GM12878 (cell line): ENCODE measurements around the gene ZNF519.

Source experiments
- CTCF ChIP-seq, 3 experiments: IDR thresholded peaks in 2 of 3; conservative IDR thresholded peaks in 1 of 3; 2 replicates each; pipeline ENCODE4 v1.5.1; 2011; ENCODE audit warnings: low read depth in 3 of 3, low read length in 3 of 3, mild to moderate bottlenecking in 3 of 3, control low read depth in 2 of 3, moderate library complexity in 2 of 3, inconsistent platforms in 1 of 3, mixed read lengths in 1 of 3; ENCODE audit not compliant: control insufficient read depth in 2 of 3, insufficient read depth in 1 of 3; ENCODE audit errors: extremely low read depth in 1 of 3
- EP300 ChIP-seq, 2 experiments: fragments of 150-350 bp in 1 of 2; IDR thresholded peaks; 2 replicates each; pipeline ENCODE4 v1.6.1; 2011 to 2012; ENCODE audit warnings: low read depth in 2 of 2, low read length in 2 of 2, borderline replicate concordance in 1 of 2, improper control_type of control experiment in 1 of 2, inconsistent platforms in 1 of 2; ENCODE audit not compliant: control insufficient read depth in 1 of 2
- PAX8 ChIP-seq: fragments of 450-650 bp; IDR thresholded peaks from 2 replicates; pipeline ENCODE4 v1.6.1; 2017; ENCODE audit warnings: mild to moderate bottlenecking, moderate library complexity
- SP1 ChIP-seq: IDR thresholded peaks from one replicate; pipeline ENCODE4 v1.6.1; 2011; ENCODE audit warnings: low read depth, low read length
- TAF1 ChIP-seq: IDR thresholded peaks from 2 replicates; pipeline ENCODE4 v1.6.1; 2011; ENCODE audit warnings: mild to moderate bottlenecking, low read depth, low read length, borderline replicate concordance

DNA sequence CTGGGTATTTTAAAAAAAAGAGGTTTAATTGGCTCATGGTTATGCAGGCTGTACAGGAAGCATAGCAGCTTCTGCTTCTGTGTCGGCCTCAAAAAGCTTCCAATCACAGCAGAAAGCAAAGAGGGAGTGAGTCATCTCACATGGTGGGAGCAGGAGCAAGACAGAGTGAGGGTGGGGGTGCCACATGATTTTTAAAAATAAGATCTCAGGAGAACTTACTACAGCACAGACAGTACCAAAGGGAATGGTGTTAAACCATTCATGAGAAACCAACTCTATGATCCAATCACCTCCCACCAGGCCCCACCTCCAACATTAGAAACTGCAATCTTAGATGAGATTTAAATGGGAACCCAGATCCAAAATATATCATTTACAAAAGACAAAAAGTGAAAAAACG, 14.6 kb downstream of the ZNF519 start:
- no peak for TF ChIP-seq EP300 (IDR thresholded peaks at IDR 0.05; ENCODE audit: borderline replicate concordance in 1 of 2, control insufficient read depth in 1 of 2, low read depth in 2 of 2, low read length in 2 of 2)
- TF ChIP-seq PAX8 = no peak
- no peak for TF ChIP-seq CTCF (IDR thresholded peaks at IDR 0.05 in 2 of 3, conservative IDR thresholded peaks at IDR 0.05 in 1 of 3; ENCODE audit: control insufficient read depth in 2 of 3, extremely low read depth in 1 of 3, insufficient read depth in 1 of 3, low read depth in 3 of 3, low read length in 3 of 3)
- no peak for TF ChIP-seq TAF1
- TF ChIP-seq SP1 = no peak
